ENCODE measurements around the gene SLCO2A1.
A peak's percentile ranks its signal among the peaks of the same experiment; 100 is the strongest.

The SLCO2A1 gene

GRCh38 chr3:133980550-133980949 lies 49.2 kb downstream of the SLCO2A1 start:
- DNase-seq (ENCODE audit: low read depth in 2 of 2): no peak

- no peak for DNase-seq (ENCODE audit: low read depth in 2 of 2)
Measured at GRCh38 chr3:133980035-133980434, 49.7 kb downstream of the SLCO2A1 start.

GRCh38 chr3:133979553-133979952 lies 50.2 kb downstream of the SLCO2A1 start:
- no peak for DNase-seq (ENCODE audit: low read depth in 2 of 2)

- DNase-seq (ENCODE audit: low read depth in 2 of 2): no peak
Measured at GRCh38 chr3:133977568-133977967, 52.2 kb downstream of the SLCO2A1 start.

- DNase-seq (ENCODE audit: low read depth in 2 of 2): no peak
Measured at GRCh38 chr3:133973249-133973980, 56.3 kb downstream of the SLCO2A1 start.

GRCh38 chr3:133972156-133972555 lies 57.6 kb downstream of the SLCO2A1 start:
- no peak for DNase-seq (ENCODE audit: low read depth in 2 of 2)

GRCh38 chr3:133970916-133971315 lies 58.8 kb downstream of the SLCO2A1 start:
- no peak for DNase-seq (ENCODE audit: low read depth in 2 of 2)

- DNase-seq (ENCODE audit: low read depth in 2 of 2): no peak
Measured at GRCh38 chr3:133970339-133970738, 59.4 kb downstream of the SLCO2A1 start.

- no peak for DNase-seq (ENCODE audit: low read depth in 2 of 2)
Measured at GRCh38 chr3:133967992-133968892, 61.5 kb downstream of the SLCO2A1 start.

GRCh38 chr3:133966954-133967353 lies 62.8 kb downstream of the SLCO2A1 start:
- DNase-seq (ENCODE audit: low read depth in 2 of 2): no peak

- DNase-seq (ENCODE audit: low read depth in 2 of 2): no peak
Measured at GRCh38 chr3:133965906-133966305, 63.8 kb downstream of the SLCO2A1 start.

GRCh38 chr3:133965013-133965570 lies 64.6 kb downstream of the SLCO2A1 start:
- peak; percentile 49 to 56 for DNase-seq (ENCODE audit: low read depth in 2 of 2)

GRCh38 chr3:133964547-133964946 lies 65.2 kb downstream of the SLCO2A1 start:
- no peak for DNase-seq (ENCODE audit: low read depth in 2 of 2)

GRCh38 chr3:133963657-133964396 lies 65.9 kb downstream of the SLCO2A1 start:
- no peak for DNase-seq (ENCODE audit: low read depth in 2 of 2)

GRCh38 chr3:133962849-133963248 lies 66.9 kb downstream of the SLCO2A1 start:
- peak; percentile 73 to 75 for DNase-seq (ENCODE audit: low read depth in 2 of 2)

- no peak for DNase-seq (ENCODE audit: low read depth in 2 of 2)
Measured at GRCh38 chr3:133958071-133958805, 71.5 kb downstream of the SLCO2A1 start.

GRCh38 chr3:133956982-133957381 lies 72.7 kb downstream of the SLCO2A1 start:
- DNase-seq (ENCODE audit: low read depth in 2 of 2): no peak

- no peak for DNase-seq (ENCODE audit: low read depth in 2 of 2)
Measured at GRCh38 chr3:133956353-133956752, 73.4 kb downstream of the SLCO2A1 start.

GRCh38 chr3:133955892-133956291 lies 73.8 kb downstream of the SLCO2A1 start:
- DNase-seq (ENCODE audit: low read depth in 2 of 2): no peak

- no peak for DNase-seq (ENCODE audit: low read depth in 2 of 2)
Measured at GRCh38 chr3:133954717-133955360, 74.9 kb downstream of the SLCO2A1 start.

GRCh38 chr3:133953297-133953696 lies 76.4 kb downstream of the SLCO2A1 start:
- no peak for DNase-seq (ENCODE audit: low read depth in 2 of 2)
